ENCODE results near the gene SOX8.
"Not testable (repeated sequence)": the region's sequence is repeated elsewhere in the genome, so short reads cannot be mapped to it uniquely, and the experiment has no call there.

The SOX8 gene

GRCh38 chr16:951660-952301, 29.8 kb upstream of the SOX8 start:
- peak in 1 of 42 donors; percentile 14 for DNase-seq
- intact Hi-C loops (cut with DNase I), result no loop called here

GRCh38 chr16:952321-952720, 29.2 kb upstream of the SOX8 start:
- intact Hi-C loops (cut with DNase I), result no loop called here
- DNase-seq, result peak in 3 of 42 donors; percentile 32 to 65 (median 42)

- DNase-seq, result peak in 1 of 42 donors; percentile 14
- intact Hi-C loops (cut with DNase I), result not testable (repeated sequence)
Observed at GRCh38 chr16:953818-954217, 27.8 kb upstream of the SOX8 start.

- DNase-seq; intact Hi-C loops (cut with DNase I): not testable (repeated sequence)
Observed at GRCh38 chr16:955766-956165, 25.8 kb upstream of the SOX8 start.

- intact Hi-C loops (cut with DNase I), result no loop called here
- DNase-seq, result peak in 2 of 42 donors; percentile 14 to 41
Observed at GRCh38 chr16:959232-960040, 22.1 kb upstream of the SOX8 start.

- intact Hi-C loops (cut with DNase I), result no loop called here
- DNase-seq, result peak in 1 of 42 donors; percentile 25
Observed at GRCh38 chr16:962366-962765, 19.2 kb upstream of the SOX8 start.

- intact Hi-C loops (cut with DNase I), result no loop called here
- DNase-seq, result peak in 2 of 42 donors; percentile 2 to 29
Observed at GRCh38 chr16:962901-963814, 18.4 kb upstream of the SOX8 start.

GRCh38 chr16:963913-964312, 17.7 kb upstream of the SOX8 start:
- intact Hi-C loops (cut with DNase I), result no loop called here
- DNase-seq, result peak in 2 of 42 donors; percentile 8 to 41

- intact Hi-C loops (cut with DNase I), result no loop called here
- peak in 40 of 42 donors; percentile 52 to 87 (median 72) for DNase-seq
Observed at GRCh38 chr16:964356-965035, 17.1 kb upstream of the SOX8 start.

GRCh38 chr16:965036-965395, 16.6 kb upstream of the SOX8 start:
- DNase-seq, result peak in 1 of 42 donors; percentile 27
- intact Hi-C loops (cut with DNase I), result no loop called here

GRCh38 chr16:965487-965886, 16.1 kb upstream of the SOX8 start:
- DNase-seq, result peak in 2 of 42 donors; percentile 7 to 32
- intact Hi-C loops (cut with DNase I), result no loop called here

GRCh38 chr16:966035-966434, 15.5 kb upstream of the SOX8 start:
- intact Hi-C loops (cut with DNase I), result no loop called here
- DNase-seq, result peak in 2 of 42 donors; percentile 5 to 30

- DNase-seq, result peak in 3 of 42 donors; percentile 7 to 35 (median 29)
- intact Hi-C loops (cut with DNase I), result no loop called here
Observed at GRCh38 chr16:966505-966904, 15.1 kb upstream of the SOX8 start.

- DNase-seq, result peak in 3 of 42 donors; percentile 5 to 42 (median 34)
- intact Hi-C loops (cut with DNase I), result no loop called here
Observed at GRCh38 chr16:967077-967541, 14.5 kb upstream of the SOX8 start.

- intact Hi-C loops (cut with DNase I), result no loop called here
Observed at GRCh38 chr16:967546-968295, 13.8 kb upstream of the SOX8 start.

GRCh38 chr16:968620-969019, 12.9 kb upstream of the SOX8 start:
- intact Hi-C loops (cut with DNase I), result no loop called here
- DNase-seq, result no peak

More at GRCh38 chr16:967546-968295, 13.8 kb upstream of the SOX8 start:
- peak in 14 of 42 donors; percentile 6 to 71 (median 38) for DNase-seq

- intact Hi-C loops (cut with DNase I), result loop anchor here (5.0 kb wide), 1 partner anchor 72 kb away; no protein-coding TSS in a partner anchor
- peak in 19 of 42 donors; percentile 13 to 67 (median 37) for DNase-seq
Observed at GRCh38 chr16:969508-970385, 11.8 kb upstream of the SOX8 start.

Measured in head of caudate nucleus (tissue), 42 donors.